Measurements from ENCODE around the gene SMIM45.
A peak's percentile ranks its signal among the peaks of the same experiment; 100 is the strongest.

Gene SMIM45

GRCh38 chr22:41910050-41911000 is 41.6 kb upstream of the SMIM45 start:
- H3K14ac ChIP-seq (ENCODE audit: insufficient read length): no peak overlapping the region
- H2BK5ac ChIP-seq (ENCODE audit: low read depth, low read length): no peak overlapping the region
- no peak overlapping the region for H2BK12ac ChIP-seq (ENCODE audit: low read depth, low read length)
- DNase-seq (ENCODE audit: low read depth in 1 of 2, low spot score in 2 of 2) (peak in 1 of 2 experiments; percentile 78), FAIRE-seq (no peak)
- no peak overlapping the region for H3K56ac ChIP-seq (replicated peaks; ENCODE audit: insufficient read length, low read depth, low read length)
- no peak overlapping the region for H3K23ac ChIP-seq (ENCODE audit: insufficient read length)
- peaks cover 16 to 30% of the 10 kb centered on the region in 2 experiments for H4K20me1 ChIP-seq (replicated peaks in 1 of 2; ENCODE audit: control insufficient read depth in 1 of 2, insufficient read depth in 2 of 2, low read length in 2 of 2)
- WGBS, 2 experiments (ENCODE audit: extremely low coverage in 1 of 2, insufficient coverage in 1 of 2, insufficient read length in 1 of 2, insufficient replicate concordance in 2 of 2, low coverage in 1 of 2, low lambda C conversion rate in 2 of 2, missing lambda C conversion rate in 1 of 2): 14% methylated on average over 59 of the region's 112 CpGs; no CpG with 5 or more reads in 1 of the 2 experiments
- no peak overlapping the region; the same call in 1 of the 2 replicates for H3K18ac ChIP-seq (ENCODE audit: extremely low read depth, low read length)
- no peak overlapping the region for H3K4ac ChIP-seq (replicated peaks; ENCODE audit: insufficient read length, low read depth, low read length)
- no peak overlapping the region for H3K27ac ChIP-seq (ENCODE audit: low read depth, low read length)
- no peaks in the 10 kb centered on the region for H3K79me2 ChIP-seq (ENCODE audit: control insufficient read depth in 1 of 2, insufficient read depth in 2 of 2, low read length in 2 of 2)
- H2BK120ac ChIP-seq (replicated peaks; ENCODE audit: low read depth, low read length): no peak overlapping the region
- H4K8ac ChIP-seq (ENCODE audit: extremely low read depth, insufficient read depth, low read length): peak overlapping the region; percentile 72; the same call in 1 of the 2 replicates
- ChIA-PET CTCF (ENCODE audit: partially characterized antibody) (interaction anchor here (0.9 to 5.2 kb wide), 8 partner anchors 14 to 213 kb away, joined by 3 to 32 read pairs (median 4); partner anchors contain the start of gene TNFRSF13C), POLR2A (ENCODE audit: partially characterized antibody) (interaction anchor here (0.8 to 3.5 kb wide), 7 partner anchors 9 to 66 kb away, joined by 3 to 19 read pairs (median 5); partner anchors contain the start of genes CENPM and TNFRSF13C)
- no peak overlapping the region for H2AFZ ChIP-seq (ENCODE audit: low read length)
- H4K91ac ChIP-seq (replicated peaks; ENCODE audit: insufficient read length, low read length): no peak overlapping the region
- no peak overlapping the region for H3K9ac ChIP-seq (replicated peaks in 1 of 4; ENCODE audit: extremely low read depth in 1 of 4, low read depth in 3 of 4, low read length in 3 of 4)
- H3K79me1 ChIP-seq (ENCODE audit: low read depth, low read length): no peaks in the 10 kb centered on the region
- peaks cover 0 to 29% (median 13%) of the 10 kb centered on the region in 4 experiments; a peak in 6 of 7 replicates for H3K4me1 ChIP-seq (replicated peaks in 1 of 4; ENCODE audit: control insufficient read depth in 3 of 4, insufficient read depth in 4 of 4, low read length in 3 of 4)
- H3K4me3 ChIP-seq (ENCODE audit: extremely low read depth in 1 of 4, insufficient read depth in 2 of 4, low read depth in 3 of 4, low read length in 4 of 4): peak overlapping the region in 1 of 4 experiments; percentile 55; a peak in 3 of 8 replicates
- no peaks in the 10 kb centered on the region; a peak in 1 of 4 replicates for H3K9me3 ChIP-seq (ENCODE audit: insufficient read depth in 2 of 2, low read depth in 1 of 2, low read length in 1 of 2)
- H2AK5ac ChIP-seq (ENCODE audit: low read depth, low read length): no peak overlapping the region
- no peak overlapping the region for H2BK15ac ChIP-seq (ENCODE audit: low read length)
- peaks cover 9% of the 10 kb centered on the region; the same call in 1 of the 2 replicates for H3K23me2 ChIP-seq (ENCODE audit: low read depth, low read length)
- H3K4me2 ChIP-seq (ENCODE audit: insufficient read depth in 1 of 2, low read depth in 2 of 2, low read length in 2 of 2): peak overlapping the region; percentile 52 to 62
- H3K36me3 ChIP-seq (ENCODE audit: control insufficient read depth in 2 of 4, insufficient read depth in 4 of 4, low read length in 3 of 4): peaks cover 0 to 18% (median 3%) of the 10 kb centered on the region in 4 experiments; a peak in 4 of 8 replicates
- H2BK20ac ChIP-seq (ENCODE audit: low read length): no peak overlapping the region
- H3K27me3 ChIP-seq (replicated peaks in 1 of 4; ENCODE audit: control insufficient read depth in 3 of 4, extremely low read depth in 1 of 4, insufficient read depth in 3 of 4, low read length in 3 of 4): peaks cover 55 to 71% (median 67%) of the 10 kb centered on the region in 4 experiments
- H4K5ac ChIP-seq (ENCODE audit: insufficient read length, low read depth, low read length): no peak overlapping the region
- TF ChIP-seq NANOG (IDR thresholded peaks at IDR 0.05; ENCODE audit: insufficient read depth, low read depth, low read length, poor library complexity, severe bottlenecking) (no peak), CBX8 (IDR thresholded peaks at IDR 0.05; ENCODE audit: borderline replicate concordance, low read depth, low read length) (no peak), KDM5A (IDR thresholded peaks at IDR 0.05; ENCODE audit: low read length) (no peak), BACH1 (IDR thresholded peaks at IDR 0.05; ENCODE audit: low read length) (no peak), GABPA (IDR thresholded peaks at IDR 0.05; ENCODE audit: borderline replicate concordance, insufficient read depth, low read length) (no peak), CHD2 (IDR thresholded peaks at IDR 0.05; ENCODE audit: low read length) (no peak), TEAD4 (IDR thresholded peaks at IDR 0.05; ENCODE audit: low read depth, low read length) (0 out of 2 replicates have a peak, but pooled peaks have one; percentile 8), TAF7 (optimal IDR thresholded peaks at IDR 0.05; ENCODE audit: borderline replicate concordance, low read depth, low read length) (no peak), SAP30 (IDR thresholded peaks at IDR 0.05; ENCODE audit: insufficient read depth, insufficient replicate concordance, low read length) (no peak), SIN3A (conservative IDR thresholded peaks at IDR 0.05 in 1 of 2, IDR thresholded peaks at IDR 0.05 in 1 of 2; ENCODE audit: low read depth in 1 of 2, low read length in 2 of 2) (0 out of 4 replicates have a peak, but pooled peaks of 1 of the 2 experiments have one; percentile 5)

All from H1 (cell line).